Parathyroid adenoma (tissue), 2 donors: Measurements from ENCODE around the gene CCL23.
"Not testable (repeated sequence)": the region's sequence is repeated elsewhere in the genome, so short reads cannot be mapped to it uniquely, and the experiment has no call there.

ENCODE experiments used
- H2AFZ ChIP-seq: fragments of 300-600 bp; sonication (generic); one replicate; pipeline ENCODE4 v1.7.0; 2017; ENCODE audit warnings: antibody characterized with exemption, mild to moderate bottlenecking
- H3K27ac ChIP-seq: fragments of 300-600 bp; sonication (generic); one replicate; pipeline ENCODE4 v1.7.0; 2017
- H3K27me3 ChIP-seq: fragments of 300-600 bp; sonication (generic); one replicate; pipeline ENCODE4 v1.7.0; 2017; ENCODE audit warnings: low read length; ENCODE audit not compliant: control insufficient read depth, insufficient read depth
- H3K36me3 ChIP-seq: fragments of 300-600 bp; sonication (generic); one replicate; pipeline ENCODE4 v1.7.0; 2017; ENCODE audit warnings: low read length; ENCODE audit not compliant: control insufficient read depth, insufficient read depth
- H3K4me1 ChIP-seq: fragments of 300-600 bp; sonication (generic); one replicate; pipeline ENCODE4 v1.7.0; 2017; ENCODE audit warnings: control low read depth
- H3K4me2 ChIP-seq: fragments of 300-600 bp; sonication (generic); one replicate; pipeline ENCODE4 v1.7.0; 2017; ENCODE audit warnings: low read length
- H3K4me3 ChIP-seq: fragments of 300-600 bp; sonication (generic); one replicate; pipeline ENCODE4 v1.7.0; 2017; ENCODE audit warnings: low read depth, low read length
- H3K79me2 ChIP-seq: fragments of 300-600 bp; sonication (generic); one replicate; pipeline ENCODE4 v1.7.0; 2017; ENCODE audit warnings: control low read depth
- H3K9ac ChIP-seq: fragments of 300-600 bp; sonication (generic); one replicate; pipeline ENCODE4 v1.7.0; 2017; ENCODE audit warnings: mild to moderate bottlenecking
- H3K9me3 ChIP-seq: fragments of 300-600 bp; sonication (generic); one replicate; pipeline ENCODE4 v1.7.0; 2017; ENCODE audit warnings: low read length; ENCODE audit not compliant: control insufficient read depth
- CTCF ChIP-seq: fragments of 300-600 bp; sonication (generic); IDR thresholded peaks from one replicate; pipeline ENCODE4 v1.7.0; 2017; ENCODE audit warnings: antibody characterized with exemption, mild to moderate bottlenecking
- donor health status: primary hyperparathyroidism.

CCL23 gene

GRCh38 chr17:36024106-36024869, 6.5 kb upstream of the CCL23 start:
- Histone ChIP-seq H3K4me3 (no peak overlapping the region), H3K27me3 (no peaks in the 10 kb centered on the region), H3K36me3 (no peaks in the 10 kb centered on the region), H3K9me3 (no peaks in the 10 kb centered on the region), H3K4me1 (no peaks in the 10 kb centered on the region), H3K9ac (no peak overlapping the region), H3K4me2 (no peak overlapping the region), H3K79me2 (no peaks in the 10 kb centered on the region), H3K27ac (no peak overlapping the region), H2AFZ (no peak overlapping the region)
- TF ChIP-seq CTCF: no peak

GRCh38 chr17:36019423-36019822, 1.7 kb upstream of the CCL23 start:
- no peak overlapping the region for H3K27ac ChIP-seq
- TF ChIP-seq CTCF: no peak
- no peak overlapping the region for H3K9ac ChIP-seq
- H3K4me1 ChIP-seq: no peaks in the 10 kb centered on the region
- H3K36me3 ChIP-seq: no peaks in the 10 kb centered on the region
- no peak overlapping the region for H2AFZ ChIP-seq
- H3K27me3 ChIP-seq: no peaks in the 10 kb centered on the region
- no peak overlapping the region for H3K4me2 ChIP-seq
- H3K4me3 ChIP-seq: no peak overlapping the region
- no peaks in the 10 kb centered on the region for H3K9me3 ChIP-seq
- no peaks in the 10 kb centered on the region for H3K79me2 ChIP-seq

- Histone ChIP-seq H3K9ac (no peak overlapping the region), H3K4me1 (no peaks in the 10 kb centered on the region), H3K36me3 (no peaks in the 10 kb centered on the region), H2AFZ (no peak overlapping the region), H3K4me3 (no peak overlapping the region), H3K4me2 (no peak overlapping the region), H3K27me3 (no peaks in the 10 kb centered on the region), H3K79me2 (no peaks in the 10 kb centered on the region), H3K9me3 (no peaks in the 10 kb centered on the region), H3K27ac (no peak overlapping the region)
- TF ChIP-seq CTCF: no peak
Measured at GRCh38 chr17:36016555-36016954, 1.2 kb downstream of the CCL23 start.

- H3K9ac ChIP-seq, H3K4me3 ChIP-seq, H3K27ac ChIP-seq, H3K9me3 ChIP-seq, H3K27me3 ChIP-seq, H2AFZ ChIP-seq, H3K36me3 ChIP-seq, H3K4me2 ChIP-seq, H3K79me2 ChIP-seq, H3K4me1 ChIP-seq: not testable (repeated sequence)
Measured at GRCh38 chr17:36015895-36016294, 1.9 kb downstream of the CCL23 start.

- TF ChIP-seq CTCF: no peak
- H3K36me3 ChIP-seq: no peaks in the 10 kb centered on the region
Measured at GRCh38 chr17:36014946-36015345, 2.8 kb downstream of the CCL23 start.

More at GRCh38 chr17:36014946-36015345, 2.8 kb downstream of the CCL23 start:
- no peak overlapping the region for H3K27ac ChIP-seq
- no peaks in the 10 kb centered on the region for H3K4me1 ChIP-seq
- H3K9me3 ChIP-seq: no peaks in the 10 kb centered on the region
- no peak overlapping the region for H3K4me3 ChIP-seq
- H3K9ac ChIP-seq: no peak overlapping the region
- no peak overlapping the region for H2AFZ ChIP-seq
- H3K79me2 ChIP-seq: no peaks in the 10 kb centered on the region
- no peaks in the 10 kb centered on the region for H3K27me3 ChIP-seq
- H3K4me2 ChIP-seq: no peak overlapping the region
